Adipose tissue (tissue), 3 donors: ENCODE data around the gene RHEX. TPM values are rescaled to one million over a fixed set of nuclear protein-coding genes. Genes with fewer than 3 reads are reported as not detected.
"Not testable (repeated sequence)": the region's sequence is repeated elsewhere in the genome, so short reads cannot be mapped to it uniquely, and the experiment has no call there.

Source experiments
- H3K27ac ChIP-seq: one replicate; pipeline ENCODE4 v1.5.1; 2013; ENCODE audit warnings: low read depth, low read length
- WGBS, 3 donors: extraction: QIAGEN DNeasy Blood & Tissue Kit; methylation state at CpG; one replicate each; pipeline ENCODE4 v1.1.7; 2013; 5-methylcytosine and 5-hydroxymethylcytosine counted together
- polyA plus RNA-seq, 3 donors: library from polyadenylated mRNA; stranded (reverse); fragments of 200-250 nt; gene quantifications; one replicate each; pipeline ENCODE4 v1.2.3, GENCODE V29; 2013
- donor health status: healthy with polysubstance abuse.
- donor health status: Bipolar disorder and iron deficiency.
- donor health status: healthy.

RHEX gene
- polyA plus RNA-seq, 3 donors = 0.74 to 1.5 (median 0.79) TPM

GRCh38 chr1:206052231-206052865 lies 625 bp upstream of the RHEX start:
- WGBS, 3 donors = 88 to 97% (median 94%) methylated on average over 3 to 6 of the region's 8 CpGs
- not testable (repeated sequence) for H3K27ac ChIP-seq

- not testable (repeated sequence) for H3K27ac ChIP-seq
- 91 to 99% (median 97%) methylated on average over 4 of the region's 4 CpGs for WGBS, 3 donors
Observed at GRCh38 chr1:206053616-206054015, 643 bp downstream of the RHEX start.

- 88 to 95% (median 92%) methylated on average over 12 of the region's 12 CpGs for WGBS, 3 donors
- not testable (repeated sequence) for H3K27ac ChIP-seq
Observed at GRCh38 chr1:206055069-206055625, 2.2 kb downstream of the RHEX start.

- 83 to 90% (median 88%) methylated on average over 8 of the region's 8 CpGs for WGBS, 3 donors
Observed at GRCh38 chr1:206055639-206056323, 2.8 kb downstream of the RHEX start.

GRCh38 chr1:206058289-206058926 lies 5.4 kb downstream of the RHEX start:
- 90 to 99% (median 93%) methylated on average over 3 to 6 of the region's 9 CpGs for WGBS, 3 donors
- H3K27ac ChIP-seq = not testable (repeated sequence)

More at GRCh38 chr1:206055639-206056323, 2.8 kb downstream of the RHEX start:
- not testable (repeated sequence) for H3K27ac ChIP-seq

- H3K27ac ChIP-seq = no peak overlapping the region
- 95 to 100% (median 98%) methylated on average over 1 of the region's 1 CpG for WGBS, 3 donors
Observed at GRCh38 chr1:206058927-206059292, 5.9 kb downstream of the RHEX start.

- 79 to 84% (median 84%) methylated on average over 3 of the region's 3 CpGs for WGBS, 3 donors
- H3K27ac ChIP-seq = no peak overlapping the region
Observed at GRCh38 chr1:206059355-206059915, 6.5 kb downstream of the RHEX start.

GRCh38 chr1:206060844-206061243 lies 7.9 kb downstream of the RHEX start:
- no peak overlapping the region for H3K27ac ChIP-seq
- WGBS, 3 donors = 93 to 99% (median 93%) methylated on average over 3 of the region's 3 CpGs

- H3K27ac ChIP-seq = no peak overlapping the region
- 65 to 77% (median 74%) methylated on average over 6 of the region's 6 CpGs for WGBS, 3 donors
Observed at GRCh38 chr1:206062464-206062863, 9.5 kb downstream of the RHEX start.

GRCh38 chr1:206064001-206064400 lies 11.0 kb downstream of the RHEX start:
- 87 to 93% (median 92%) methylated on average over 3 to 29 of the region's 35 CpGs for WGBS, 3 donors
- not testable (repeated sequence) for H3K27ac ChIP-seq

GRCh38 chr1:206064501-206064900 lies 11.5 kb downstream of the RHEX start:
- not testable (repeated sequence) for H3K27ac ChIP-seq
- 89 to 93% (median 91%) methylated on average over 15 to 19 of the region's 25 CpGs for whole genome bisulfite sequencing, 3 donors

- H3K27ac ChIP-seq = no peak overlapping the region
- 83 to 95% (median 91%) methylated on average over 4 of the region's 4 CpGs for WGBS, 3 donors
Observed at GRCh38 chr1:206065547-206066145, 12.7 kb downstream of the RHEX start.

- WGBS, 3 donors = 56 to 77% (median 60%) methylated on average over 5 to 6 of the region's 6 CpGs
- no peak overlapping the region for H3K27ac ChIP-seq
Observed at GRCh38 chr1:206066479-206067171, 13.7 kb downstream of the RHEX start.

- 42 to 58% (median 53%) methylated on average over 8 of the region's 8 CpGs for WGBS, 3 donors
- no peak overlapping the region for H3K27ac ChIP-seq
Observed at GRCh38 chr1:206067486-206068227, 14.7 kb downstream of the RHEX start.

- no peak overlapping the region for H3K27ac ChIP-seq
- 19 to 38% (median 33%) methylated on average over 1 of the region's 1 CpG for WGBS, 3 donors
Observed at GRCh38 chr1:206068314-206068713, 15.3 kb downstream of the RHEX start.

- 73 to 83% (median 79%) methylated on average over 9 of the region's 9 CpGs for WGBS, 3 donors
- no peak overlapping the region for H3K27ac ChIP-seq
Observed at GRCh38 chr1:206070627-206071304, 17.8 kb downstream of the RHEX start.

GRCh38 chr1:206074839-206075238 lies 21.9 kb downstream of the RHEX start:
- WGBS, 3 donors = 45 to 50% (median 46%) methylated on average over 3 of the region's 3 CpGs
- H3K27ac ChIP-seq = no peak overlapping the region
